HepG2 (cell line): ENCODE data around the gene EPHA6. TPM values are rescaled to one million over a fixed set of nuclear protein-coding genes. Genes with fewer than 3 reads are reported as not detected.
A peak's percentile ranks its signal among the peaks of the same experiment; 100 is the strongest.

Experiments used
- ATF1 ChIP-seq: IDR thresholded peaks from 2 replicates; pipeline ENCODE4 v1.6.1; 2016; ENCODE audit warnings: mild to moderate bottlenecking, control low read depth
- CEBPB ChIP-seq: IDR thresholded peaks from 2 replicates; pipeline ENCODE4 v1.6.1; 2011; ENCODE audit warnings: low read depth, low read length, improper control_type of control experiment, borderline replicate concordance
- EED ChIP-seq: sonication (generic); formaldehyde crosslinking; IDR thresholded peaks from 2 replicates; pipeline ENCODE4 v1.5.0; 2020; ENCODE audit warnings: mild to moderate bottlenecking, missing genetic modification reagents
- MED13 ChIP-seq: sonication (generic); formaldehyde crosslinking; IDR thresholded peaks from 2 replicates; pipeline ENCODE4 v1.5.0; 2020; ENCODE audit warnings: missing genetic modification reagents
- MXI1 ChIP-seq: IDR thresholded peaks from 3 replicates; pipeline ENCODE4 v1.6.1; 2012; ENCODE audit warnings: low read depth, low read length, inconsistent platforms, borderline replicate concordance
- NCOR1 ChIP-seq: fragments of 200-600 bp; sonication (generic); IDR thresholded peaks from 2 replicates; pipeline ENCODE4 v1.7.0; 2017; ENCODE audit warnings: antibody characterized with exemption, low read length, borderline replicate concordance
- NFKB2 ChIP-seq: sonication (generic); formaldehyde crosslinking; IDR thresholded peaks from 2 replicates; pipeline ENCODE4 v1.4.0; 2020; ENCODE audit warnings: missing genetic modification reagents, borderline replicate concordance
- NR3C1 ChIP-seq: sonication (generic); formaldehyde crosslinking; IDR thresholded peaks from 2 replicates; pipeline ENCODE4 v1.4.0; 2020; ENCODE audit warnings: missing genetic modification reagents
- ZFP1 ChIP-seq: IDR thresholded peaks from 2 replicates; pipeline ENCODE4 v1.6.1; 2016
- ZNF143 ChIP-seq: sonication (generic); formaldehyde crosslinking; IDR thresholded peaks from 2 replicates; pipeline ENCODE4 v1.4.0; 2020; ENCODE audit warnings: missing genetic modification reagents
- ZNF501 ChIP-seq: sonication (generic); formaldehyde crosslinking; IDR thresholded peaks from 2 replicates; pipeline ENCODE4 v1.5.1; 2020; ENCODE audit warnings: mild to moderate bottlenecking, moderate library complexity, missing genetic modification reagents
- ZNF768 ChIP-seq: sonication (generic); formaldehyde crosslinking; IDR thresholded peaks from 2 replicates; pipeline ENCODE4 v1.4.0; 2020; ENCODE audit warnings: missing genetic modification reagents
- ZNF878 ChIP-seq: sonication (generic); formaldehyde crosslinking; IDR thresholded peaks from 2 replicates; pipeline ENCODE4 v1.8.1; 2023; ENCODE audit warnings: mild to moderate bottlenecking, missing genetic modification reagents, moderate library complexity
- ZNF879 ChIP-seq: sonication (generic); formaldehyde crosslinking; IDR thresholded peaks from 2 replicates; pipeline ENCODE4 v1.8.1; 2023; ENCODE audit warnings: missing genetic modification reagents
- polyA plus RNA-seq, 8 experiments: library from polyadenylated mRNA; depleted of rRNA in 3 of 8; stranded (reverse) in 7 of 8; unstranded in 1 of 8; fragments of >200 nt; fragmentation: Illumina TruSeq in 4 of 8; extraction: Trizol in 4 of 8; gene quantifications; 2 replicates each; pipeline versions ENCODE4 v1.2.1 to v1.2.3, GENCODE V29; 2011 to 2016; ENCODE audit warnings: low read depth in 4 of 8, missing spikeins in 1 of 8, mixed read lengths in 1 of 8; ENCODE audit not compliant: insufficient read depth in 1 of 8
- total RNA-seq, 5 experiments: library from RNA; depleted of rRNA; stranded (reverse); fragments of >200 nt; fragmentation: Illumina TruSeq; extraction: Trizol; gene quantifications; 2 replicates each; pipeline ENCODE4 v1.2.3, GENCODE V29; 2016; ENCODE audit warnings: low read depth in 1 of 5
- TF ChIP-seq, protein P1 (sequence below): sonication (generic); formaldehyde crosslinking; conservative IDR thresholded peaks from 2 replicates; pipeline ENCODE4 v1.4.0; 2020; ENCODE audit warnings: missing genetic modification reagents
- TF ChIP-seq, protein P2 (sequence below): sonication (generic); formaldehyde crosslinking; IDR thresholded peaks from 2 replicates; pipeline ENCODE4 v1.4.0; 2020; ENCODE audit warnings: mild to moderate bottlenecking, low read depth, missing genetic modification reagents
- TF ChIP-seq, protein P3 (sequence below): IDR thresholded peaks from 2 replicates; pipeline ENCODE4 v1.4.0; 2020; ENCODE audit warnings: mild to moderate bottlenecking, missing genetic modification reagents
- TF ChIP-seq, protein P4 (sequence below): sonication (generic); formaldehyde crosslinking; IDR thresholded peaks from 2 replicates; pipeline ENCODE4 v1.4.0; 2020; ENCODE audit warnings: missing genetic modification reagents, borderline replicate concordance
- TF ChIP-seq, protein P5 (sequence below): sonication (generic); formaldehyde crosslinking; IDR thresholded peaks from 2 replicates; pipeline ENCODE4 v1.4.0; 2020; ENCODE audit warnings: mild to moderate bottlenecking, missing genetic modification reagents

EPHA6 gene
- total and polyA plus RNA-seq, 2 of the 13 experiments (the other 11 are each of a cell fraction or from before 2014, with no cell fraction given), result not detected

DNA sequence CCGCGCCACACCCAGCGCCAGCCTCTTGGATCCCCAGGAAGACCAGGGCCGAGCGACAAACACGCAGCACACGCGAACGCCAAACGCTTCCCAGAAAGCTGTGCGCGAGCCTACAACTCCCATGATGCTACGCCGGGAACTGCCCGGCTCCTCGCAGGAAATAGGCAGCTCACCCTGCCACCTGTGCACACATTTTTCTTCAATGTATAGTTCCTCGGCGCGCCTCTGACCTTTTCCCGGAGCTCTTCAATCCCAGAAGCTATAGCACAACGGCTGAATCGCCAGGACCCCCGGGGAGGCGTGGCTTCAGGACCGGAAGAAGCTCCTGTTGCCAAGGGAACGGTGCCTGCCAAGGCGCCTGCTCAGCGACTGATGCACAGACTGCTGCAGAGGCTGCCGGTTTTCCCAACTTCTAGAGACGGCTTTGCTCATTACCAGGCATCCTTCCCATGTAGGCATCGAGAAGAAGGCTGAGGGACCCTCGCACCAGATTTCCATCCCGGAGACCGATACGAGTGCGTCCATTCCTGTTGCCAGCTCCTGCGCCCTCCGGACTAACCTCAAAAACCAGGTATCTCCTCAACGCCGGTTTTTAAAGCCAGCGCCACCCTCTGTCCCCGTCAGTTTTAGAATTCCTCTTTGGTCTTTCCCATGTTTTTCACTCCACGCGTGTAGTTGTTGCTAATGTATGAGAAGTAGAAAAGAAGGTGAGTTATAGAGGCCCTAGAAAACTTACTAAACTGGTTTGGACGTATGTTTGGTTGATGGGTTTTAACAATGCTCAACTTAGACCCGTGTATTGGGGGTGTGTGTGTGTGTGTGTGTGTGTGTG, 950.2 kb downstream of the EPHA6 start, which contains the start of gene ARL6 (continued):
- TF ChIP-seq ZNF501 (no peak), NR3C1 (CRISPR knock-in tag) (no peak), ZNF143 (CRISPR knock-in tag) (peak; percentile 97), EED (CRISPR knock-in tag) (no peak), NFKB2 (CRISPR knock-in tag) (peak; percentile 78; the same call in 1 of the 2 replicates), ZNF768 (CRISPR knock-in tag) (peak; percentile 82), NCOR1 (no peak), MED13 (CRISPR knock-in tag) (no peak), ZNF879 (CRISPR knock-in tag) (no peak), MXI1 (peak; percentile 75; the same call in 2 of the 3 replicates), ZFP1 (CRISPR knock-in tag) (no peak), ZNF878 (CRISPR knock-in tag) (0 out of 2 replicates have a peak, but pooled peaks have one; percentile 30), CEBPB (no peak), ATF1 (CRISPR knock-in tag) (no peak)
- TF ChIP-seq, protein P1, sequence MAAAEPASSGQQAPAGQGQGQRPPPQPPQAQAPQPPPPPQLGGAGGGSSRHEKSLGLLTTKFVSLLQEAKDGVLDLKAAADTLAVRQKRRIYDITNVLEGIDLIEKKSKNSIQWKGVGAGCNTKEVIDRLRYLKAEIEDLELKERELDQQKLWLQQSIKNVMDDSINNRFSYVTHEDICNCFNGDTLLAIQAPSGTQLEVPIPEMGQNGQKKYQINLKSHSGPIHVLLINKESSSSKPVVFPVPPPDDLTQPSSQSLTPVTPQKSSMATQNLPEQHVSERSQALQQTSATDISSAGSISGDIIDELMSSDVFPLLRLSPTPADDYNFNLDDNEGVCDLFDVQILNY (CRISPR knock-in tag), result no peak
- TF ChIP-seq, protein P2, sequence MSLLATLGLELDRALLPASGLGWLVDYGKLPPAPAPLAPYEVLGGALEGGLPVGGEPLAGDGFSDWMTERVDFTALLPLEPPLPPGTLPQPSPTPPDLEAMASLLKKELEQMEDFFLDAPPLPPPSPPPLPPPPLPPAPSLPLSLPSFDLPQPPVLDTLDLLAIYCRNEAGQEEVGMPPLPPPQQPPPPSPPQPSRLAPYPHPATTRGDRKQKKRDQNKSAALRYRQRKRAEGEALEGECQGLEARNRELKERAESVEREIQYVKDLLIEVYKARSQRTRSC, result no peak
- TF ChIP-seq, protein P3, sequence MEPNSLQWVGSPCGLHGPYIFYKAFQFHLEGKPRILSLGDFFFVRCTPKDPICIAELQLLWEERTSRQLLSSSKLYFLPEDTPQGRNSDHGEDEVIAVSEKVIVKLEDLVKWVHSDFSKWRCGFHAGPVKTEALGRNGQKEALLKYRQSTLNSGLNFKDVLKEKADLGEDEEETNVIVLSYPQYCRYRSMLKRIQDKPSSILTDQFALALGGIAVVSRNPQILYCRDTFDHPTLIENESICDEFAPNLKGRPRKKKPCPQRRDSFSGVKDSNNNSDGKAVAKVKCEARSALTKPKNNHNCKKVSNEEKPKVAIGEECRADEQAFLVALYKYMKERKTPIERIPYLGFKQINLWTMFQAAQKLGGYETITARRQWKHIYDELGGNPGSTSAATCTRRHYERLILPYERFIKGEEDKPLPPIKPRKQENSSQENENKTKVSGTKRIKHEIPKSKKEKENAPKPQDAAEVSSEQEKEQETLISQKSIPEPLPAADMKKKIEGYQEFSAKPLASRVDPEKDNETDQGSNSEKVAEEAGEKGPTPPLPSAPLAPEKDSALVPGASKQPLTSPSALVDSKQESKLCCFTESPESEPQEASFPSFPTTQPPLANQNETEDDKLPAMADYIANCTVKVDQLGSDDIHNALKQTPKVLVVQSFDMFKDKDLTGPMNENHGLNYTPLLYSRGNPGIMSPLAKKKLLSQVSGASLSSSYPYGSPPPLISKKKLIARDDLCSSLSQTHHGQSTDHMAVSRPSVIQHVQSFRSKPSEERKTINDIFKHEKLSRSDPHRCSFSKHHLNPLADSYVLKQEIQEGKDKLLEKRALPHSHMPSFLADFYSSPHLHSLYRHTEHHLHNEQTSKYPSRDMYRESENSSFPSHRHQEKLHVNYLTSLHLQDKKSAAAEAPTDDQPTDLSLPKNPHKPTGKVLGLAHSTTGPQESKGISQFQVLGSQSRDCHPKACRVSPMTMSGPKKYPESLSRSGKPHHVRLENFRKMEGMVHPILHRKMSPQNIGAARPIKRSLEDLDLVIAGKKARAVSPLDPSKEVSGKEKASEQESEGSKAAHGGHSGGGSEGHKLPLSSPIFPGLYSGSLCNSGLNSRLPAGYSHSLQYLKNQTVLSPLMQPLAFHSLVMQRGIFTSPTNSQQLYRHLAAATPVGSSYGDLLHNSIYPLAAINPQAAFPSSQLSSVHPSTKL (CRISPR knock-in tag), result peak; percentile 21
- TF ChIP-seq, protein P4, sequence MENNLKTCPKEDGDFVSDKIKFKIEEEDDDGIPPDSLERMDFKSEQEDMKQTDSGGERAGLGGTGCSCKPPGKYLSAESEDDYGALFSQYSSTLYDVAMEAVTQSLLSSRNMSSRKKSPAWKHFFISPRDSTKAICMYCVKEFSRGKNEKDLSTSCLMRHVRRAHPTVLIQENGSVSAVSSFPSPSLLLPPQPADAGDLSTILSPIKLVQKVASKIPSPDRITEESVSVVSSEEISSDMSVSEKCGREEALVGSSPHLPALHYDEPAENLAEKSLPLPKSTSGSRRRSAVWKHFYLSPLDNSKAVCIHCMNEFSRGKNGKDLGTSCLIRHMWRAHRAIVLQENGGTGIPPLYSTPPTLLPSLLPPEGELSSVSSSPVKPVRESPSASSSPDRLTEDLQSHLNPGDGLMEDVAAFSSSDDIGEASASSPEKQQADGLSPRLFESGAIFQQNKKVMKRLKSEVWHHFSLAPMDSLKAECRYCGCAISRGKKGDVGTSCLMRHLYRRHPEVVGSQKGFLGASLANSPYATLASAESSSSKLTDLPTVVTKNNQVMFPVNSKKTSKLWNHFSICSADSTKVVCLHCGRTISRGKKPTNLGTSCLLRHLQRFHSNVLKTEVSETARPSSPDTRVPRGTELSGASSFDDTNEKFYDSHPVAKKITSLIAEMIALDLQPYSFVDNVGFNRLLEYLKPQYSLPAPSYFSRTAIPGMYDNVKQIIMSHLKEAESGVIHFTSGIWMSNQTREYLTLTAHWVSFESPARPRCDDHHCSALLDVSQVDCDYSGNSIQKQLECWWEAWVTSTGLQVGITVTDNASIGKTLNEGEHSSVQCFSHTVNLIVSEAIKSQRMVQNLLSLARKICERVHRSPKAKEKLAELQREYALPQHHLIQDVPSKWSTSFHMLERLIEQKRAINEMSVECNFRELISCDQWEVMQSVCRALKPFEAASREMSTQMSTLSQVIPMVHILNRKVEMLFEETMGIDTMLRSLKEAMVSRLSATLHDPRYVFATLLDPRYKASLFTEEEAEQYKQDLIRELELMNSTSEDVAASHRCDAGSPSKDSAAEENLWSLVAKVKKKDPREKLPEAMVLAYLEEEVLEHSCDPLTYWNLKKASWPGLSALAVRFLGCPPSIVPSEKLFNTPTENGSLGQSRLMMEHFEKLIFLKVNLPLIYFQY (CRISPR knock-in tag), result no peak
- TF ChIP-seq, protein P5, sequence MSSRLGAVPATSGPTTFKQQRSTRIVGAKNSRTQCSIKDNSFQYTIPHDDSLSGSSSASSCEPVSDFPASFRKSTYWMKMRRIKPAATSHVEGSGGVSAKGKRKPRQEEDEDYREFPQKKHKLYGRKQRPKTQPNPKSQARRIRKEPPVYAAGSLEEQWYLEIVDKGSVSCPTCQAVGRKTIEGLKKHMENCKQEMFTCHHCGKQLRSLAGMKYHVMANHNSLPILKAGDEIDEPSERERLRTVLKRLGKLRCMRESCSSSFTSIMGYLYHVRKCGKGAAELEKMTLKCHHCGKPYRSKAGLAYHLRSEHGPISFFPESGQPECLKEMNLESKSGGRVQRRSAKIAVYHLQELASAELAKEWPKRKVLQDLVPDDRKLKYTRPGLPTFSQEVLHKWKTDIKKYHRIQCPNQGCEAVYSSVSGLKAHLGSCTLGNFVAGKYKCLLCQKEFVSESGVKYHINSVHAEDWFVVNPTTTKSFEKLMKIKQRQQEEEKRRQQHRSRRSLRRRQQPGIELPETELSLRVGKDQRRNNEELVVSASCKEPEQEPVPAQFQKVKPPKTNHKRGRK (CRISPR knock-in tag), result no peak
